Measurements from ENCODE around the gene SYT6.

The SYT6 gene

DNA sequence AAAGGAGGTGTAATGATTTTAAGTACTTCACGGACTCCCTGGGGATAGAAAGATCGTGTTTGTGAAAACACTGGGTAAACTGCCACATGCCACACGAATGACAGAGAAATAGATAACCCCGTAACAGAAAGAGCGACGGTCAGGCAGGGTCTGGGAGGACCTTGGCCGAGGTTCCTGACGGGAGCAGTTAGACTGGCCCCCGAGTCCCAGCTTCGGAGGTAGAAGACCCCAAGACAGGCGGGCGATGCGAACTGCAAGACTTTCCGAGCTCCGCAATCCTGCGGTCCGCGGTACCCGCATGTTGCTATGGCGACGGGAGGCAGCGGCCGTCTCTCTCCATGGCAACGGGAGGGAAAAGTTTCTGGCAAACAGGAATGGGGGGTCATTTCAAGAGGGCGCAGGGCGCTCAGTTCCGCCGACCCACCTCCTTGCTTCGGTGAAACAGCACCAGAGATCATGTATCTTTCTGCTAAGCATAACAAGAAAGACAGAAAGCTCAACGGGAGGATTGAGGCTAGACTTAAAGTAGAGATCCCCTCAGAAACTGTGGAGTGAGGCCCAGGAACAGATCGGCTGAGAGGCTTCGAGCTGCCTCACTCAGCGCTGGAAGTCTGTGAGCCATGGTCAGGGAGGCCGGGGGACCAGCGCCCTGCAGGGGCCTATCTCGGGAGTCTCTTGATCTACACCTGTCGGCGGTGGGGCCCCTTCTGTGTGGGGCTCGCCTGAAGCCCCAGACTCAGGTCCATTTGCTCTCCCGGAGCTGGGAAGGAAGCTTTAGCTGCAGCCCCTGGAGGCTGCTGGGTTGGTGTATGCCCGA is 685 bp upstream of the SYT6 start:
- DNase-seq, result no peak

DNA sequence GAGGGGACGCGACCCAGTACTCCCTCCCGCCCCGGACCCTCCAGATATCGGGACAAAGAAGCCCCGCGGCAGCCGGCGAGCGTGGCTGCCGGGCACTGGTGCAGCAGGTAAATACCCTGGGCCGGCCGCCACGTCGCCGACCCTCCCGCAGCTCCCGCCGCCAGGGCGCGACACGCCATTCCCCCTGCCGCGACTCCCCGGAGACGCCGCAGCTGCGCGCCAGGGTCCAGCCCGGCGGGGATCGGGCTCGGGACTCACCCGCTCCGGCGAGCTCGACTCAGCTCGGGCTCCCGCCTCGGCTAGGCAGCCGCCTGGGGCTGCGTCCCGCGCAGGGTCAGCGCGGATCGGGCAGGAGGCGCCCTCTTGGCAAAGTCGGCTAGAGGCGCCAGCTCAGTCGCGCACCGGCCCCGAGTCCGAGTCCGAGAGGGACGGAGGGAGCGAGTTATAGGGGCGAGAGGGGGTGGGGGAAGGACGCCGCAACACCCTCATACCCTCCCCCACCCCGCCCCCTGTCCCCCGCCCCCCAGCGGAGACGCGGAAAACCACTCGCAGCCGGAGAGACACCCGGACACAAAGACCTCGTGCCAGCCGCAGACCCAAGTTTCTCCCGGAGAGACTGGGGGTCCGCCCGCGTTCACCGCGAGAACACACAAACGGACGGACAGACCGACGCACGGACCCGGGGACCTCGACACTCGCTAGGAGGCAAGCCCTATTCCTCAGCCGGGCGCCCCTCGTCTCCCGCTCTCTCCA is 985 bp downstream of the SYT6 start:
- DNase-seq, result peak in 1 of 2 experiments; percentile 13

DNA sequence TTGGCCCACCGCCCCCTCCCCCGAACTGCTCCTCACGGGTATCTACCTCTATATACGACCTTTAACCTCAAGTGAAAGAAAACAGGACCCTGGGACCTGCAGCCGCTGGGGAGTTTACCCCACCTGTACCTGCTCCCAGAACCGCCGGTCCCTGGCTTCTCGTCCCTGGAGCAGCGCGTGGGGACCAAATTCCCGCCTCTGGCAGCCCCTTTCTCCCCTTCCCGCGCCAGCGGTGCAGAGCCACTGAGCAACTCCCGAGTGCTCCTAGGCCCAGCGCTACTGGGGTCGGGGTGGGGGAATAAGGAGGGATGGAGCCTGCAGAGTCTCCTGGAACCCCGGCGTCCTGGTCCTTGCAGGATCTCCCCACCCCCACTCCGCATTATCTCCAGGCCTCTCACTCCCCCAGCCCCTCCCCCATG is 1.6 kb downstream of the SYT6 start:
- no peak for DNase-seq

DNA sequence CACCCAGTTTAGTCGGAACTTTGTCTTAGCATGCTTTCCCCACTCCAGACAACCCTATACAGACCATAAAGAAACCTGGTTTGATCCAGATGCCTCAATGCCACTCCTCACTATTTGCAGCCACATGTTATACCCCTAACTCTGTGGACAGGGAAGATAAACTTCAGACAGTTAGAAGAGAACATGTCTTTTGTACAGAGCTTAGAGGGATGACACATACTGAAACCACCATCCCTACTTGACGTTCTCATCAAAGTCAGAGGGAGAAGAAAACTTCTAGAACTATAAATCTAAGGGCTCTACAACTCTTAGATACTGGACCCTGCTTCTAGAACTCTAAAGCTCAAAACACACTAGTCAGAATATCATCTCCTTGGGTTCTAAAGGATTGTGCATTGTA is 3.7 kb downstream of the SYT6 start:
- no peak for DNase-seq

DNA sequence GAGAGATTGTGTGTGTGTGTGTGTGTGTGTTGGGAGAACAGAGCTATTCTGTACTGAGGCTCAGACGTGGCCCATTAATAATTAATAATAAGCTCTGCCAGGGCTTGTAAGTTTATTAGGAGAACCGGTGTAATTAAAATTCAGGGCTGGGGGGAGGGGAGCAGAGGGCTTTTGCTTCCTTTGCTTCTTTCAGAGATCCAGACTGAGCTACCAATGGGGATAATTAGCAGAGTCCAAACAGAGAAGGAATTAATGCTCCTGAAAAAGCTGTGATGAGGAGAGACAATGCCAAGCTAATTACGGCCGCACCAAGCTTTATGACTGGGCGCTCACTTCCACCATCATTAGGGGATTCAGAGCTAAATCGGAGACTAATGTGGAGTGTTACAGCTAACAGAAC is 4.5 kb downstream of the SYT6 start:
- no peak for DNase-seq

- no peak for DNase-seq
These were observed 8.0 kb downstream of the SYT6 start for GRCh38 chr1:114145504-114146151.

DNA sequence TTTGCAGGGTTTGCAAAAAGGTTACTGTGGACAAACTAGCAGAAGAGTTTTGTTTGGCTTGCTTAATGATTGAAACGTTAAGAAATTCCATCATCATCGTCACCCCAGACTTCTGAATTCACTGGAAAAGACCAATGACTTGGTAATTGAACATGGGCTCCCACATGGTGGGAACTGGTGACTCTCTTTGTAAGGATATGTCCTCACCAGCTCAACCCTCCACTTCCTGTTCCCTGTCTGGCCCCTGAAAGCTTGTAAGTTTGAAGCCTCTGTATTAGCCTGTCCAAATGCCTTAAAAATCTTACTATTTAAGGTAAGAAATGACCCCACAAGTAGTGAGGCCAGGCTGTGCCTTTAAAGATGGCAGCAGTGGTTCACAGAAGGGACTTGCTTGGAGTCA is 9.7 kb downstream of the SYT6 start:
- DNase-seq, result no peak

- no peak for DNase-seq
These were observed 14.1 kb downstream of the SYT6 start for GRCh38 chr1:114139540-114139939.

DNA sequence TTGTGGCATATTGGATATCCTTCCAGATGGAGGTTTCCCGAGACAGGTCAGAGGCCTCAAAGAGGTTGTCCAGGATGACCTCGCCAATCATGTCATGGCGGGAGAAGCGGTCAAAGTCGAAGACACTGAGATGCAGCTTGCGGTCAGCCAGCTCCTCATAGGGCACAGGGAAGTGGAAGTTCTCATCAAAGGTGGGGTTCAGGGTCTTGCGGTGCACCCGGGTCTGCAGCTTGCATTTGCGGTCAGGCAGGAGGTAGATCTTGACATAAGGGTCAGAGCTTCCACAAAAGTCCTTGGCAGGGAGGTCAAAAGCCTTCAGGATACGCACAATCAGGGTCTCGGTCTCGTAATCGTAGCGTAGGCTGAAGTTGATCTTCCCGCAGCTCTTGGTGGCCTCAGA is 16.2 kb downstream of the SYT6 start:
- no peak for DNase-seq

- no peak for DNase-seq
These were observed 17.9 kb downstream of the SYT6 start for GRCh38 chr1:114135786-114136185.

DNA sequence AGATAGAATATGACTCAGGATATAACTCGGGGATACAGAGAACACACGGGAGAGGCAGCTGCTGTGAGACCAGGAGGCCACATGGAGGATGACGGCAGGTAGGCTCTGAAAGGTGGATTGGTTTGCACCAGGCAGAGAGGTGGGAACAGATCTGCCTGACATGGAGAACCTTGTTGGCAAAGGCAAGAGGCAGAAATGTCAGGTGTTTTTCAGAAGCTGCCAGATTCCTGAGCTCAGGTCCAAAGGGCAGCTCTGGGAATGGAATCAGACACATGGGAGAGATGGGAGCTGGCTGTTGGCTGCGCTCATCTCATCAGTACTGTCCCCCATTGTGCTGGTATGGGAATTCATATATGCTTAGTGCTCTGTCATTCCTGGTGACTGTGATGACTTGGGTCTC is 19.2 kb downstream of the SYT6 start:
- no peak for DNase-seq

- DNase-seq, result no peak
These were observed 20.5 kb downstream of the SYT6 start for GRCh38 chr1:114133129-114133528.

- DNase-seq, result no peak
These were observed 22.0 kb downstream of the SYT6 start for GRCh38 chr1:114131526-114132220.

GRCh38 chr1:114130846-114131525 is 22.7 kb downstream of the SYT6 start:
- DNase-seq, result no peak

GRCh38 chr1:114130213-114130612 is 23.5 kb downstream of the SYT6 start:
- DNase-seq, result no peak

GRCh38 chr1:114128293-114128692 is 25.4 kb downstream of the SYT6 start:
- no peak for DNase-seq

- DNase-seq, result no peak
These were observed 27.2 kb downstream of the SYT6 start for GRCh38 chr1:114126261-114127095.

- DNase-seq, result no peak
These were observed 29.0 kb downstream of the SYT6 start for GRCh38 chr1:114124644-114125043.

DNA sequence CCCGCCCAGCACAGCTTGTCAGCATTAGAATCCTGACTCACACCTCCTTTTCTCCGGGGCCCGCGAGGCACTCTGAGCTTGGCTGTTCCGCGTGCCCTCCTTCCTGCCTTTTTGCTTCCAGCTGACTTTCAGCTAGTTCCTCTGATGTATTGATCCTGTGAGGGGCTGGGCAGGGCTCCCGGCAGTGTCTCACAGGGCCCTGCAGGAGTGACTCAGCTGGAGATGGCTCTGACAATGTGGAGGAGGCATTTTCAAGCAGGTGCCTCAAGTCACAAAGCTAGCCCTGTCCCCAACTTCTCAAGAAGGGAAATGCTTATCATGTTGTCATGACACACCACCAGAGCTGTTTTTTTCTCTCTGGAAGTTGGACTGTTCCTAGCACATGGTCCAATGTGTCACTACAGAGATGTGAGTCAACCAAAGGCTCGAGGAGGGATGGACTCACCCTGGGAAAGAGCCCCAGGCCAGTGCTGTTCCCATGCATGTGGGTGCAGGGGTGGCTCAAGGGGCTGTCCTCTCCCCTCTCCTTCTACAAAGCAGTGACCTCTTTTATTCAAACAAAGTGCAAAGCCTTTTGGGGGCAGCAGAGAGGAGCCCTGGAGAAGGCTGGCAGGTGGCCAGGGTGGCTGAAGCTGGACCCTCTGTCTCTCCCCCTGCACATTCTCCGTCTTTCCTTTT is 30.6 kb downstream of the SYT6 start:
- no peak for DNase-seq

GRCh38 chr1:114118351-114118990 is 35.2 kb downstream of the SYT6 start:
- DNase-seq, result no peak

DNA sequence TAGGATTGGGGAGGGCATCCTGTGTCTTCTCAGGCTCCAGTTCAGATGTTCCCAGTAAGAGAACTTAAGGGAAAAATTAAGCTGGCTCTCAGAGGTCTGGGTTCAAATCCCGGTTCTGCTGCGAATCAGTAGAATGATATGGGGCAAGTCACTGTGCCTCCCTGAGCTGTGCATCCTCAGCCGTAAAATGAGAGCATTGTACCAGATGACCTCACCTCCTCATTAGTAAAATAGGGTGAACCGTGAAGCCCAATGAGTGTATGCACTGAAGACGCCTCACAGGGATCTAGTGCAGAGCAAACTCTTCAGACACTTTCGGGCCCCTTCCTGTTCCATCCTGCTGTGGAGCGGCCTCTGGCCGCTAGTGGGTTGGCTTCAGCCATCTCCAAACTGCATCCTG is 36.0 kb downstream of the SYT6 start:
- no peak for DNase-seq
